Measurements from ENCODE around the gene DROSHA. TPM values are rescaled to one million over a fixed set of nuclear protein-coding genes. Genes with fewer than 3 reads are reported as not detected.
A peak's percentile ranks its signal among the peaks of the same experiment; 100 is the strongest.

DROSHA gene
- polyA plus RNA-seq, 1 donor: 57.0 TPM

DNA sequence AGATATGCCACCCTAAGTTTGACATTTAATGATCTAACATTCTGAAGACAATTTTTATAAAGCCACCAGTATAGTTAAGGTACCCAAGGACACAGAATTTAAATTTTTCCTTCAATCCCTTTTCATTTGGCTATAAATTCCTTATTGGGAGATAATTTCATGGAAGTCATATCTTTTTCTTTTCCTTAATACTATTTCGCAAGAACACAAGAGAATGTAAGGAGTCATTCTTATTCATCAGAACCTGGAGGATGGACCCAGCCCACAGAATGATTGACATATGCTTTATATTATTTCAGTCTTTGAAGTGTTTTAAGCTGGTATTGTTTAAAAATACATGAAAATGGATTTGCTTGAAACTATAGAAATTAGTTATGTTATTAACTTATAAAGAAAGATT, 79.6 kb downstream of the DROSHA start:
- Histone ChIP-seq H3K4me3 (ENCODE audit: low read length) (no peak overlapping the region), H3K36me3 (ENCODE audit: control insufficient read depth, insufficient read depth, low read length) (peaks cover 52% of the 10 kb centered on the region), H3K4me1 (ENCODE audit: control insufficient read depth, insufficient read depth, low read length) (no peaks in the 10 kb centered on the region), H3K27me3 (ENCODE audit: control insufficient read depth, insufficient read depth, low read length) (no peaks in the 10 kb centered on the region), H3K9me3 (ENCODE audit: control insufficient read depth, low read depth, low read length) (peaks cover 15% of the 10 kb centered on the region), H3K27ac (ENCODE audit: low read length) (no peak overlapping the region)
- 50% methylated on average over 1 of the region's 1 CpG for WGBS (ENCODE audit: insufficient coverage, low lambda C conversion rate)
- no peak for DNase-seq

DNA sequence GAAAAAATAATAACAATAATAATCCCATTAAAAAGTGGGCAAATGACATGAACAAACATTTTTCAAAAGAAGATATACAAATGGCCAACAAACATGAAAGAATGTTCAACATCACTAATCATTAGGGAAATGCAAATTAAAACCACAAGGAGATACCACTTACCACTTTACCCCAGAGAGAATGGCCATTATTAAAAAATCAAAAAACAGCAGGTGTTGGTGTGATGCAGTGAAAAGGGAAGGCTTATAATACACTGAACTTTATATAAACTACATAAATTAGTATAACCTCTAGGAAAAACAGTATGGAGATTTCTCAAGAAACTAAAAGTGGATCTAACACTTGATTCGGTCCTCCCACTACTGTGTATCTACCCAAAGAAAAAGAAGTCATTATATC, 81.9 kb downstream of the DROSHA start:
- DNase-seq: no peak
- Histone ChIP-seq H3K4me1 (ENCODE audit: control insufficient read depth, insufficient read depth, low read length) (peaks cover 2% of the 10 kb centered on the region), H3K27me3 (ENCODE audit: control insufficient read depth, insufficient read depth, low read length) (no peaks in the 10 kb centered on the region), H3K36me3 (ENCODE audit: control insufficient read depth, insufficient read depth, low read length) (peaks cover 45% of the 10 kb centered on the region), H3K9me3 (ENCODE audit: control insufficient read depth, low read depth, low read length) (peaks cover 2% of the 10 kb centered on the region), H3K27ac (ENCODE audit: low read length) (no peak overlapping the region), H3K4me3 (ENCODE audit: low read length) (no peak overlapping the region)
- WGBS (ENCODE audit: insufficient coverage, low lambda C conversion rate): 100% methylated on average over 1 of the region's 1 CpG

DNA sequence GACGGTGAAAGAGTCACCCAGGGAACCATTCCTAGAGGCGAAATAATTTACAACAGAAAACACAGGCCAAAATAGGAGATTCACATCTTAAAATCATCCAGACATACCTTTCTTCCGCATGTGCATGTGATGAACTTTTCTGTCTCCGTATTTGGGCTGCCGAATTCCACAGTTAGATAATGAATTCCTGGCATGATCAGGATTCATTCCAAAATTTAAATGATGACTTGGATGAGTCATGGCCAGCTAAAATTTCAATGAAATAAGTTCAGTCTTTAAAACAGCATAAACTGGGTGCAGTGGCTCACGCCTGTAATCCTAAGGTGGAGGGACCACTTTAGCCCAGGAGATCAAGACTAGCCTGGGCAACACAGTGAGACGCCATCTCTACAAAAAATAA, 82.7 kb downstream of the DROSHA start:
- DNase-seq: no peak
- H3K27me3 ChIP-seq (ENCODE audit: control insufficient read depth, insufficient read depth, low read length): no peaks in the 10 kb centered on the region
- H3K27ac ChIP-seq (ENCODE audit: low read length): no peak overlapping the region
- WGBS (ENCODE audit: insufficient coverage, low lambda C conversion rate): 93% methylated on average over 2 of the region's 7 CpGs
- H3K4me1 ChIP-seq (ENCODE audit: control insufficient read depth, insufficient read depth, low read length): peaks cover 9% of the 10 kb centered on the region
- H3K4me3 ChIP-seq (ENCODE audit: low read length): no peak overlapping the region
- H3K9me3 ChIP-seq (ENCODE audit: control insufficient read depth, low read depth, low read length): no peaks in the 10 kb centered on the region
- H3K36me3 ChIP-seq (ENCODE audit: control insufficient read depth, insufficient read depth, low read length): peaks cover 45% of the 10 kb centered on the region

DNA sequence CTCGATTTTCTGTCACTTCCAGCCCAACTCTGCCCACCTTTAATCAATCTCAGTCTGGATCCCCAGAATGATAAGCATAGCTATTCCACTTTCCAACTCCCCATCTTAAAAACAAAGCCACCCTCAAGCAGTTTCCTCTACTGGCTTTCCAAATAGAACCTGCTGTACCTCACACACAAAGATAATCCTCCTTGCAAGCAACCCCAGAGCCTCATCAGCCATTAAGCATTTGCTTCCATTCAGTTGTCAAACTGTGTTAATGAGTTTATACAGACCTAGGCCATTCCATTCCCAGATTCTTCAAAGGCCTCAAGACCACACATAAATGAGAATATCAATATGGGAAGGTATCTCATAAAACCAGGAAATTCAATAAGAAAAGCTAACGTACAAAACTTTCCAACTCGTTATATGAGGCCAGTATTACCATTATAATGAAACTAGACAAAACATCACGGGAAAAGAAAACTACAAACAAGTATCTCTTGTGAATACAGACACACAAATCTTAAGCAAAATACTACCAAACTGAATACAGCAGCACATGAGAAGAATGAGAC, 86.8 kb downstream of the DROSHA start:
- no peaks in the 10 kb centered on the region for H3K9me3 ChIP-seq (ENCODE audit: control insufficient read depth, low read depth, low read length)
- DNase-seq: no peak
- no peak overlapping the region for H3K27ac ChIP-seq (ENCODE audit: low read length)
- peaks cover 20% of the 10 kb centered on the region for H3K4me1 ChIP-seq (ENCODE audit: control insufficient read depth, insufficient read depth, low read length)
- no peak overlapping the region for H3K4me3 ChIP-seq (ENCODE audit: low read length)
- no CpG with 5 or more reads among the region's 4 CpGs for WGBS (ENCODE audit: insufficient coverage, low lambda C conversion rate)
- peaks cover 26% of the 10 kb centered on the region for H3K36me3 ChIP-seq (ENCODE audit: control insufficient read depth, insufficient read depth, low read length)
- no peaks in the 10 kb centered on the region for H3K27me3 ChIP-seq (ENCODE audit: control insufficient read depth, insufficient read depth, low read length)

DNA sequence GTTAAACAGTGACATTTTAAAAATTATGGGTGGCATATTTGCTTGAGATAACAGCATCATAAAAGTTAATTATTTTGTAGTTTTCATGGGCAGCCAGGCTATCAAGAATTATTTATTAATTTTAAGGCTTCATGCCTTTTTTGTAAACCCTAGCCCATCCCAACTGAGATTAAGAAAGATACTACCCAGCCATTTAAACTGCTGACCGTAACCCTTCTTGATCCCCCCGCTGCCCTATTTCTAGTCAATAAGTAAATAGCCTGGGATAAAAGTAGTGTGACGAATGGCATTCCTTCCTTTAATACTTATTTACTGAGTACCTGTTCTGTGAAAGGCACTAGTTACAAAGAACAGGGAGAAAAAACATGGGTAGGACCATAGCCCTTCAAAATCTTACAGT, 88.3 kb downstream of the DROSHA start:
- H3K4me3 ChIP-seq (ENCODE audit: low read length): no peak overlapping the region
- WGBS (ENCODE audit: insufficient coverage, low lambda C conversion rate): 40% methylated on average over 1 of the region's 3 CpGs
- H3K27ac ChIP-seq (ENCODE audit: low read length): peak overlapping the region; percentile 18
- H3K36me3 ChIP-seq (ENCODE audit: control insufficient read depth, insufficient read depth, low read length): peaks cover 18% of the 10 kb centered on the region
- peaks cover 20% of the 10 kb centered on the region for H3K4me1 ChIP-seq (ENCODE audit: control insufficient read depth, insufficient read depth, low read length)
- no peaks in the 10 kb centered on the region for H3K9me3 ChIP-seq (ENCODE audit: control insufficient read depth, low read depth, low read length)
- peak in 1 of 2 donors; percentile 27 for DNase-seq
- H3K27me3 ChIP-seq (ENCODE audit: control insufficient read depth, insufficient read depth, low read length): no peaks in the 10 kb centered on the region

DNA sequence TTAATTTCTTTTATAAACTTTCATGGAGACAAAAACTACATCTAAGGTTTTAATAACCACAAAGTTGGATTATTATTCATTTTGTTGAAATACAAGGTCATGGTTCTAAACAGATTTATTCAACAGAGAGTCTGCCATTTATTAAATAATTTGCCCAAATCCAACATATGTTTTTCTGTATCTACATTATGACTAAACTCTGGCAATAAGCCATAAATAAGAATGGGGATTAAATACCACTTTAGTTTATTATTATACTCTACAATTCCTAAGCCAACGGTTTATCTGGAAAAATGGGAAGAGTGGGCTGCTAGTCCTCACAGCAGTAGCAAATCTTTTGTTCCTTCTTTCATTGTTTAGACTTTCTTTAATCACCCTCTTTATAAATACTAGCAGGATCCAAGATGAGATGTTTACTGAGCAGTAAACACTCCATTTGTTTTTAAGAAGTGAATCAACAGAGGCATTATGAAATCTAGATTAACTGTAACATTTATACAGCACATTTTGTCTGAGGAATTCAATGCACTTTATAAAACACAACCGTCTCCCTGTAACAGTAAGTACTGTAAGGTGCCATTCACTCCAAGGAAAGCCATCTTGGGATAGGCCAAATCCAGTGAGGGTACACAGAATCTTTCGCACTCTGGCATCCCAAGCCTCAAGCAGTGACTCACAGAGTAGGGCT, 89.7 kb downstream of the DROSHA start:
- Histone ChIP-seq H3K4me1 (ENCODE audit: control insufficient read depth, insufficient read depth, low read length) (peaks cover 20% of the 10 kb centered on the region), H3K36me3 (ENCODE audit: control insufficient read depth, insufficient read depth, low read length) (peaks cover 17% of the 10 kb centered on the region), H3K27me3 (ENCODE audit: control insufficient read depth, insufficient read depth, low read length) (no peaks in the 10 kb centered on the region), H3K27ac (ENCODE audit: low read length) (no peak overlapping the region), H3K9me3 (ENCODE audit: control insufficient read depth, low read depth, low read length) (no peaks in the 10 kb centered on the region), H3K4me3 (ENCODE audit: low read length) (no peak overlapping the region)
- WGBS (ENCODE audit: insufficient coverage, low lambda C conversion rate): no CpG with 5 or more reads among the region's 3 CpGs
- peak in 1 of 2 donors; percentile 3 for DNase-seq

DNA sequence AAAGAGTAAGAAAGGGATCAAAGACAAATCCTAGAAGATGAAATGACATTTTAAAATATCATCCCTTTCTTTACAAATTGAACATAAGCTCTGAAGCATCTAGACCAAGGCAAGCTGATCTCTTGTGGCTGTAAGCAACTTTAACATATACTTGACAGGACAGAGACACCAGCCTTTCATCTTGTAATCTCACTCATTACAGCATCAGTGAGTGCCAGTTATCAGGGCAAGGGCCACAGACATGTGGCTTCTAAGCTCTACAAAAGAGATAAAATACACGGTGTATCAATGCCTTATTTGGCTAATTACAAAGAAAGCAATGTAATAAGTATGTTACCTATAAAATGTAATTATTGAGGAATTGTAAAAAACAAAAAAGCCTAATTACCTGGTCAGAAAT, 95.0 kb downstream of the DROSHA start:
- DNase-seq: no peak
- Histone ChIP-seq H3K27ac (ENCODE audit: low read length) (no peak overlapping the region), H3K27me3 (ENCODE audit: control insufficient read depth, insufficient read depth, low read length) (no peaks in the 10 kb centered on the region), H3K4me1 (ENCODE audit: control insufficient read depth, insufficient read depth, low read length) (no peaks in the 10 kb centered on the region), H3K36me3 (ENCODE audit: control insufficient read depth, insufficient read depth, low read length) (peaks cover 30% of the 10 kb centered on the region), H3K4me3 (ENCODE audit: low read length) (no peak overlapping the region), H3K9me3 (ENCODE audit: control insufficient read depth, low read depth, low read length) (no peaks in the 10 kb centered on the region)
- 80% methylated on average over 1 of the region's 1 CpG for WGBS (ENCODE audit: insufficient coverage, low lambda C conversion rate)

DNA sequence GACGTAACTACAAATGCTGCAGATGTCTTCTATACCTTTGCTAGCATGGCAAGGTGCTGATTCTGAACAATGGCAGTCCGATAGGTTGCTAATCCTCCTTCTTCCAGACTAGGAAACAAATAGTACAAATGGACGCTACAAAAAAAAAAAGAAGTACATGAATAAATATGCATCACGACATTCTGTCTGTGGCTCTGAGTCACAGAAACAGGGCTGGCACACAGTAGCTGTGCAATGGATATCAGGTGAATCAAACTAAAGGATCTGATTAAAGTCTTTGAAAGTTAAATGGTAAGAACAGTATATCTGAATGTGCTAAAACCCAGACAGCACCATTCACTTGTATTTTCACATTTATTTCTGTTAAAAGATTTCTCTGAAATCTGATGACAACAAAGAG, 96.2 kb downstream of the DROSHA start:
- DNase-seq: no peak
- Histone ChIP-seq H3K36me3 (ENCODE audit: control insufficient read depth, insufficient read depth, low read length) (peaks cover 34% of the 10 kb centered on the region), H3K9me3 (ENCODE audit: control insufficient read depth, low read depth, low read length) (no peaks in the 10 kb centered on the region), H3K27ac (ENCODE audit: low read length) (no peak overlapping the region), H3K4me1 (ENCODE audit: control insufficient read depth, insufficient read depth, low read length) (no peaks in the 10 kb centered on the region), H3K4me3 (ENCODE audit: low read length) (no peak overlapping the region), H3K27me3 (ENCODE audit: control insufficient read depth, insufficient read depth, low read length) (no peaks in the 10 kb centered on the region)
- WGBS (ENCODE audit: insufficient coverage, low lambda C conversion rate): 80% methylated on average over 1 of the region's 4 CpGs

DNA sequence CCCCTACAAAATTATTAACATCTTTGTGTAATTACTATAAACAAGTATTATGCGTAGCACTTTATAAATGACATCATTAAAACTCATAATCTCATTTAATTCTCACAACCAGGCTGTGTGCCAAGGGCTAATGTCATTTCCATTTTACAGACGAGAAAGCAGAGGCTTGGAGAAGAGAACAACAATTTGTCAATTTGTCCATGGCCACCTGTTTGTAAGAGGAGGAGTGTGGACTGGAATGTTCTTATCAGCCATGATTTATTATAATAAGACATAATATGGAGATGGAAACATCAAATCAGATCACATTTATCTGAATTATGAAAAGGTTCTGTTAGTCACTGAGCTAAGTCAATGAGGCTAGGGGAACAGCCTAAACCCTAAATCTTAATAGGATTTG, 97.0 kb downstream of the DROSHA start:
- H3K36me3 ChIP-seq (ENCODE audit: control insufficient read depth, insufficient read depth, low read length): peaks cover 34% of the 10 kb centered on the region
- no peaks in the 10 kb centered on the region for H3K4me1 ChIP-seq (ENCODE audit: control insufficient read depth, insufficient read depth, low read length)
- DNase-seq: no peak
- no peaks in the 10 kb centered on the region for H3K27me3 ChIP-seq (ENCODE audit: control insufficient read depth, insufficient read depth, low read length)
- H3K4me3 ChIP-seq (ENCODE audit: low read length): no peak overlapping the region
- 100% methylated on average over 1 of the region's 2 CpGs for WGBS (ENCODE audit: insufficient coverage, low lambda C conversion rate)
- H3K27ac ChIP-seq (ENCODE audit: low read length): no peak overlapping the region
- no peaks in the 10 kb centered on the region for H3K9me3 ChIP-seq (ENCODE audit: control insufficient read depth, low read depth, low read length)

DNA sequence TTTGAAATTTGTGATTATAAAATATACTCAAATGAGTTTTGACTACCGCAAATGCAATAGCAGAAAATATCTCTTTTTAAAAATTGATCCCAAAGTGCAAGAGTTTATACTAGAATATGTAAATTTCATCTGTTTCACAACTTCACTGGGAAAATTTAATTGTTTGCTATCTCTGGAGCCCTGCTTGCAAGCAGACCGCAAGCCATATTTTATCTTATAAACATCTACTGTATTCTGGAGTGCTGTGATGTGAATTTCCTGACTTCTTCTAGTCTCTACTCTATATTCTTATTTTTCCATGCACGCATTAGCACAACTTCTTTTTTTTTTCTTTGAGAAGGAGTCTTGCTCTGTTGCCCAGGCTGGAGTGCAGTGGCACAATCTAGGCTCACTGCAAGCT, 98.7 kb downstream of the DROSHA start:
- WGBS (ENCODE audit: insufficient coverage, low lambda C conversion rate): 100% methylated on average over 1 of the region's 3 CpGs
- Histone ChIP-seq H3K36me3 (ENCODE audit: control insufficient read depth, insufficient read depth, low read length) (peaks cover 26% of the 10 kb centered on the region), H3K27ac (ENCODE audit: low read length) (no peak overlapping the region), H3K9me3 (ENCODE audit: control insufficient read depth, low read depth, low read length) (no peaks in the 10 kb centered on the region), H3K27me3 (ENCODE audit: control insufficient read depth, insufficient read depth, low read length) (no peaks in the 10 kb centered on the region), H3K4me1 (ENCODE audit: control insufficient read depth, insufficient read depth, low read length) (no peaks in the 10 kb centered on the region), H3K4me3 (ENCODE audit: low read length) (no peak overlapping the region)
- no peak for DNase-seq
